ENCODE data around the gene PTGIS.
A peak's percentile ranks its signal among the peaks of the same experiment; 100 is the strongest.
"Not testable (repeated sequence)": the region's sequence is repeated elsewhere in the genome, so short reads cannot be mapped to it uniquely, and the experiment has no call there.

PTGIS gene

GRCh38 chr20:49567421-49568277 is at the start of gene PTGIS:
Gene PTGIS, minus strand, starts transcription at chr20:49568137. Its CDS starts 21 bp downstream, at chr20:49568116.
- no peak for DNase-seq (ENCODE audit: low spot score)

- DNase-seq (ENCODE audit: low spot score): not testable (repeated sequence)
Measured at GRCh38 chr20:49617394-49617793, 49.5 kb upstream of the PTGIS start.

GRCh38 chr20:49616154-49617007 is 48.4 kb upstream of the PTGIS start:
- no peak for DNase-seq (ENCODE audit: low spot score)

- DNase-seq (ENCODE audit: low spot score): peak; percentile 76
Measured at GRCh38 chr20:49615401-49616153, 47.6 kb upstream of the PTGIS start.

- not testable (repeated sequence) for DNase-seq (ENCODE audit: low spot score)
Measured at GRCh38 chr20:49615051-49615400, 47.1 kb upstream of the PTGIS start.

GRCh38 chr20:49614338-49615050 is 46.6 kb upstream of the PTGIS start:
- DNase-seq (ENCODE audit: low spot score): no peak

- DNase-seq (ENCODE audit: low spot score): no peak
Measured at GRCh38 chr20:49612127-49612738, 44.3 kb upstream of the PTGIS start.

- DNase-seq (ENCODE audit: low spot score): not testable (repeated sequence)
Measured at GRCh38 chr20:49611539-49612126, 43.7 kb upstream of the PTGIS start.

GRCh38 chr20:49610691-49611538 is 43.0 kb upstream of the PTGIS start:
- peak; percentile 78 for DNase-seq (ENCODE audit: low spot score)

- peak; percentile 69 for DNase-seq (ENCODE audit: low spot score)
Measured at GRCh38 chr20:49608752-49609670, 41.1 kb upstream of the PTGIS start.

- DNase-seq (ENCODE audit: low spot score): no peak
Measured at GRCh38 chr20:49607568-49607967, 39.6 kb upstream of the PTGIS start.

- no peak for DNase-seq (ENCODE audit: low spot score)
Measured at GRCh38 chr20:49603209-49603627, 35.3 kb upstream of the PTGIS start.

GRCh38 chr20:49602345-49603208 is 34.6 kb upstream of the PTGIS start:
- no peak for DNase-seq (ENCODE audit: low spot score)

- DNase-seq (ENCODE audit: low spot score): no peak
Measured at GRCh38 chr20:49601153-49601924, 33.4 kb upstream of the PTGIS start.

GRCh38 chr20:49599746-49600113 is 31.8 kb upstream of the PTGIS start:
- DNase-seq (ENCODE audit: low spot score): no peak

- no peak for DNase-seq (ENCODE audit: low spot score)
Measured at GRCh38 chr20:49597825-49598395, 30.0 kb upstream of the PTGIS start.

All from hematopoietic multipotent progenitor cell treated with erythropoietin and hydrocortisone succinate and interleukin-3 and kit ligand, for 15 days (in vitro differentiated cells).